Left colon (tissue), 2 donors: ENCODE measurements around the gene ABL1. TPM values are rescaled to one million over a fixed set of nuclear protein-coding genes. Genes with fewer than 3 reads are reported as not detected.
A peak's percentile ranks its signal among the peaks of the same experiment; 100 is the strongest.

ENCODE experiments used
- ATAC-seq: fragments of 200-7000 bp; cut with Tn5 transposase; one replicate; pipeline ENCODE4 v1.9.1; 2020; ENCODE audit warnings: mild to moderate bottlenecking, moderate library complexity
- DNase-seq, 2 donors: peaks; one replicate each; pipeline ENCODE4 v3.0.0-alpha.2; 2020
- intact Hi-C, 2 donors: fragments of 100-400 bp; cut with DNase I in 1 of 2; cut with micrococcal nuclease in 1 of 2; formaldehyde crosslinking; loops; one replicate each; pipeline versions ENCODE4 v1.11.2 to v1.14.0; 2022; cut with DNase I, micrococcal nuclease
- total RNA-seq, 2 donors: library from RNA; stranded (reverse); fragmentation: NEBNext Ultra II Directional; extraction: Animal tissue kit (Norgen Biotek cat#: 25700); gene quantifications; one replicate each; pipeline ENCODE4 v1.2.1, GENCODE V29; 2021
- donor health status: DM: no; HTN: no; CAD: no.
- donor health status: DM: yes; HTN: yes; CAD: no.

Gene ABL1
- total RNA-seq, 2 donors from 2014 or later = 79.0 to 93.9 TPM

DNA sequence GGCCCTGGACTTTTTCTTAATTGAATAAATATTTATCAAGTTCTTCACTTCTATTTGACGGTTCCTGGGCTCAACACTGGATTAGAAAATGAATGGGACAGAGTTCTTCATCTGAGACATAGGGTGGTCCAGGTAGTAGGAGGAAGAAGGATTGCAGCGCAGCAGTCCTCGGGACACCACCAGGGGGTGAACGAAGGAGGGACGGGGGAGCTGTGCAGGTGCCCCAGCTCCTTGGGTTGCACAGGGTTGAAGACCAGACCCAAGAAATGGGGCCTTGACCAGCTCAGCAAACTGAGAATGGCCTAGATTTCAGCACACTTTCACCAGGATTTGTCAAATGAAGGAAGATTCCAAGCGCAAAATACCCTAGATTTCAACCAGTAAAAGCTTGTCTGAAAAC is 29.5 kb downstream of the ABL1 start:
- no peak for ATAC-seq
- intact Hi-C loops = loop anchor here (5.0 to 10.0 kb wide), 3 partner anchors 92 to 160 kb away; no protein-coding TSS in a partner anchor
- no peak for DNase-seq

DNA sequence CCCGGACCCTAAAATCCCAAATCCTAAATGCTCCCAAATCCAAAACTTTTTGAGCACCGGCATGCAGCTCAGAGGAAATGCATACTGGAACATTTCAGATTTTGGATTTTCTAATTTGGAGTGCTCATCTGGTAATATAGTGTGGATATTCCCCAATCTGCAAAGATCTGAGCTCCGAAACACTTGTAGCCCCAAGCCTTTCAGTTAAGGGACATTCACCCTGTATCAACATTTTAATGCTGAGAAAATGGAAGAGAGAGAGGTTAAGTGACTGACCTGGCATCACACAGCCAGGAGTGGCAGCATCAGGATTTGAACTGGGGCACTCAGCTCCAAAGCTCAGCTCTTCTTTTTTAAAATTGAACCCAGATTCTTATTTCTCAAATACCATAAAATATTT is 30.9 kb downstream of the ABL1 start:
- intact Hi-C loops = loop anchor here in 1 of 2 donors (10.0 kb wide), 1 partner anchor 161 kb away; no protein-coding TSS in a partner anchor
- no peak for DNase-seq
- no peak for ATAC-seq

GRCh38 chr9:130866474-130866965 is 31.5 kb downstream of the ABL1 start:
- ATAC-seq = peak; percentile 88
- intact Hi-C loops = loop anchor here in 1 of 2 donors (10.0 kb wide), 1 partner anchor 162 kb away; no protein-coding TSS in a partner anchor
- peak; percentile 82 to 86 for DNase-seq

- ATAC-seq (no peak), DNase-seq (no peak)
- intact Hi-C loops = loop anchor here in 1 of 2 donors (10.0 kb wide), 1 partner anchor 163 kb away; no protein-coding TSS in a partner anchor
Observed at GRCh38 chr9:130867556-130867955, 32.5 kb downstream of the ABL1 start.

DNA sequence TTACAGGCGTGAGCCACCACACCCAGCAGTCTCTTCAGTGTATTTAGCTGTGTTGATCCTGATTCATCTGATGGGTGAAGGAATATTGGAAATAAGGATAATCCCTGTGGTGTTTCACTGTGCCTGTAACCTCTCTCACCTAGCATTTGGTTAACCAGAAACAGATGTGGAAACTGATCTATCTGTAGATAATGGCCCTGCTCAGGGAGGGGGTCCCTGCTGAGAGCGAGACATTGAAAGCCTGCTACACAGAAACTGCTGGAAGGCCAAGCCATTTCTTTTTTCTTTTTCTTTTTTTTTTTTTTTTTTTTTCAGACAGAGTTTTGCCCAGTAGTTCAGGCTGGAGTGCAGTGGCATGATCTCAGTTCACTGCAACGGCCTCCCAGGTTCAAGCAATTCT is 33.2 kb downstream of the ABL1 start:
- intact Hi-C loops = loop anchor here in 1 of 2 donors (10.0 kb wide), 1 partner anchor 163 kb away; no protein-coding TSS in a partner anchor
- no peak for ATAC-seq
- no peak for DNase-seq

- ATAC-seq (no peak), DNase-seq (peak in 1 of 2 donors; percentile 69)
- intact Hi-C loops = loop anchor here in 1 of 2 donors (10.0 kb wide), 1 partner anchor 164 kb away; no protein-coding TSS in a partner anchor
Observed at GRCh38 chr9:130869250-130869649, 34.2 kb downstream of the ABL1 start.

DNA sequence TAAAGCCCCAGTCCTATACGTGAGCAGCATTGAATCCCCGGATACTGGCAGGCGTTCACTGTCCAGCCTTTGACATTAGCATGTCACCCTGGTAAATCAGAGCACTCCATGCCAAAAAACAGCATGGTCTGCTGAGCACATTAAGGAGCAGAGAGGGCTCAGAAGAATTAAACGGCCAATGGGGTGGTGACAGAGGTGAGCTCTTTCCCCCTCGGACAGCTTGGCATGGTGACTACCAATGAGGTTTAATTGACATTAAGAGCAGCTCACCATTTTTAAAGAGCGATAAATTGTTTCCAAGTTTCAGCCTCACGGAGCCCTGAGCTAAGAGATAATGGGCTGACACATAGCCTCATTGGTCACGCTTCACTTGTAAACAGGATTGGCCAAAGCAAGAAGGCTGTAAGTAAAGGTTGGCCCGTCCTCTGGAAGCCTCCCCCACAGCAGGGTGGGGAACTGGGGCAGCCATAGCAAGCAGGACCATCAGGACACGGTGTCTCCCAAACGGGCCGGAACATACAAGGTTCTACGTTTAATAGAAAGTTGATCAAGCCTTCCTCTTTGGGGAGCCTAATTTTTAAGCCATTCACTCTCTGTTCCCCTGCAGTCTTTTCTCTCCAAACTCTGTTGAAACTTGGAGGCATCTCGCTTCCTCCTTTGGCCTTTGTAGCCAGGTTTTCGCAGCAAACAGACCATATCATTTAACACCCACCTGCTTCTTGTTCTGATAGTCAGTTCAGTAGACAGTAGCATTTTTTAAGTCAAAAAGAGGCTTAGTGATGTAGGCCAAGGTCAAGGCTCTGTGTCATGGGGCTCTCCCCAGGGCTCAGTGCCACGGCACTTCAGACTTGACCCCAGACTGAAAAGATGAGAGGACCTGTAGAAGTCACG is 35.7 kb downstream of the ABL1 start:
- intact Hi-C loops = loop anchor here in 1 of 2 donors (5.0 to 10.0 kb wide), 2 partner anchors 158 to 174 kb away; no protein-coding TSS in a partner anchor
- no peak for ATAC-seq
- no peak for DNase-seq

DNA sequence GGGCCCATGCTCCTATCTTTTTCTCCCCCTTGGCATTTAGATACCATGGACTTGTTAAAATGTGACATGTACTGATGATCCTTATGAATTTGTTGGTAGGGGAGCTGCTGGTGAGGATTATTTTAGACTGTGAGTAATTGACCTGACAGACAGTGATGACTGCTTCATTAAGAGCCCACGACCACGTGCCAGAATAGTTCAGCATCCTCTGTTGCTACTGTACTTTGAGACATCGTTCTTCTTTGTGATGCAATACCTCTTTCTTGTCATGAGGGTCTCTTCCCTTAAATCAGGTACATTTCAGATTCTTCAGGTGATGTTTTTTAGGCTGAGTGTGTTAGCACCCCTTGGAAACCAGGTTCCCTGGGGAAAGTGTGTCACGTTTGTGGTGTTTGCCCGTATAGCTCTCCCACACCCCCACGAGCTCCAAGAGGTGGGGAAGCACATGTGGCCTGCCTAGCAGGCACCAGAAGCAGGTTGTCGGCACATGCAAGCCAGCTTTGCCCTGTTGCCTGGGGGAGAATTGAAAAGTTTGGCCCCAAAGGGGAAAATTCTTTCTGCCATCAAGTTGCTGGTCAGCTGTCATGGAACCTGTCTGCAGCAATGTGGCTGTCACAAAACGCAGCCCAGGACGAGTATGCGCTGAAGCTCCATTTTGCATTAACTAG is 36.5 kb downstream of the ABL1 start:
- DNase-seq (no peak), ATAC-seq (no peak)
- intact Hi-C loops = loop anchor here in 1 of 2 donors (5.0 to 10.0 kb wide), 2 partner anchors 159 to 173 kb away; no protein-coding TSS in a partner anchor

GRCh38 chr9:130872093-130872492 is 37.0 kb downstream of the ABL1 start:
- DNase-seq (no peak), ATAC-seq (no peak)
- intact Hi-C loops = loop anchor here in 1 of 2 donors (5.0 to 10.0 kb wide), 2 partner anchors 160 to 173 kb away; no protein-coding TSS in a partner anchor

- ATAC-seq (peak; percentile 23), DNase-seq (no peak)
- intact Hi-C loops = loop anchor here in 1 of 2 donors (5.0 to 10.0 kb wide), 2 partner anchors 160 to 172 kb away; no protein-coding TSS in a partner anchor
Observed at GRCh38 chr9:130872508-130872907, 37.5 kb downstream of the ABL1 start.

DNA sequence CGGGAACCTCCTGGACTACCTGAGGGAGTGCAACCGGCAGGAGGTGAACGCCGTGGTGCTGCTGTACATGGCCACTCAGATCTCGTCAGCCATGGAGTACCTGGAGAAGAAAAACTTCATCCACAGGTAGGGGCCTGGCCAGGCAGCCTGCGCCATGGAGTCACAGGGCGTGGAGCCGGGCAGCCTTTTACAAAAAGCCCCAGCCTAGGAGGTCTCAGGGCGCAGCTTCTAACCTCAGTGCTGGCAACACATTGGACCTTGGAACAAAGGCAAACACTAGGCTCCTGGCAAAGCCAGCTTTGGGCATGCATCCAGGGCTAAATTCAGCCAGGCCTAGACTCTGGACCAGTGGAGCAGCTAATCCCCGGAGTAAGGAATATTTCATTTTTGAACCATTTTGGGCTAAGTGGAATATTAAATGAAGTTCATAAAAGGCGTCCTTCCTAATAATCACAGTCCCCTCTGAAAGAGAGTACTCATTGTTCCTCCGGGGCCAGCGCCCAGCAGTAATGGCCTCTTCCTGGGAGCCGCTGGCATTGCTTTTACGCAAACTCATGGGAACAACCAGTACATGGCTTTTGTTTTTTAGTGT is 38.0 kb downstream of the ABL1 start:
- ATAC-seq = peak; percentile 93
- DNase-seq = peak; percentile 82 to 85
- intact Hi-C loops = loop anchor here in 1 of 2 donors (5.0 to 10.0 kb wide), 2 partner anchors 161 to 172 kb away; no protein-coding TSS in a partner anchor

DNA sequence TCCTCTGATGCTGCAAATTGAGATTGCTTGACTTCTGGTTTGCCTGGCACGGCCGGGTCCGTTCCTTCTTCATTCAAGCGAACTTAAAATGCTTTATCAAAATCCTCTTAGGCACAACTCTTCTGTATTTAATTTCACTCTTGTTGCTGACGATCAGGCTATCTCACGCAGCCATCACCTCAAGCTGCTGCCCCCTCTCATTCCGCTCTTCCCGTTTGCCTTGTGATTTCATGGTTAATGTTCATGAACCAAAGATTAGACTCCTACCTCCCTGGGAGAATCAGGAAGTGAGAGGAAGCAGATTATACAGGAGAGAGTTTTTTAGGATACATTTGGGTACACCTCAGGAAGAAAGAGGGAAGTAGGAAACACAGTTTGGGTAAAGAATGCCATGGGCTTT is 38.9 kb downstream of the ABL1 start:
- ATAC-seq = no peak
- intact Hi-C loops = loop anchor here in 1 of 2 donors (5.0 to 10.0 kb wide), 2 partner anchors 162 to 171 kb away; no protein-coding TSS in a partner anchor

GRCh38 chr9:130874783-130875182 is 39.7 kb downstream of the ABL1 start:
- ATAC-seq (no peak), DNase-seq (no peak)
- intact Hi-C loops = loop anchor here in 1 of 2 donors (5.0 to 10.0 kb wide), 2 partner anchors 162 to 170 kb away; no protein-coding TSS in a partner anchor

More for the DNA sequence above, 38.9 kb downstream of the ABL1 start:
- DNase-seq = no peak

- DNase-seq = no peak
- no peak for ATAC-seq
- intact Hi-C loops = loop anchor here in 1 of 2 donors (10.0 kb wide), 1 partner anchor 168 kb away; no protein-coding TSS in a partner anchor
Observed at GRCh38 chr9:130877300-130877699, 42.2 kb downstream of the ABL1 start.

DNA sequence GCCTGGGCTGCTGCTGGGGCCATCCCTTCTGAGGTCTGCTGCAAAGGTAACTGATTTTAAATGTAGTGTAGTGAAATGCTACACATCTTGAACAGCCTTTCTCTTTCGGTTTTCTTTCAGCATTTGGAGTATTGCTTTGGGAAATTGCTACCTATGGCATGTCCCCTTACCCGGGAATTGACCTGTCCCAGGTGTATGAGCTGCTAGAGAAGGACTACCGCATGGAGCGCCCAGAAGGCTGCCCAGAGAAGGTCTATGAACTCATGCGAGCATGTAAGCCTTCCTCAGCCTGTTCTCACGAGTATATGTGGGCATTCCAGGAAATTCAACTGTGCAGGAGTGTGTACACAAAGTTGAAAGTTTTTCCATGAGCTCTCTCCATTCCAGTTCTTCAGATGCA is 43.2 kb downstream of the ABL1 start:
- intact Hi-C loops = loop anchor here in 1 of 2 donors (10.0 kb wide), 1 partner anchor 167 kb away; no protein-coding TSS in a partner anchor
- ATAC-seq = no peak
- no peak for DNase-seq

DNA sequence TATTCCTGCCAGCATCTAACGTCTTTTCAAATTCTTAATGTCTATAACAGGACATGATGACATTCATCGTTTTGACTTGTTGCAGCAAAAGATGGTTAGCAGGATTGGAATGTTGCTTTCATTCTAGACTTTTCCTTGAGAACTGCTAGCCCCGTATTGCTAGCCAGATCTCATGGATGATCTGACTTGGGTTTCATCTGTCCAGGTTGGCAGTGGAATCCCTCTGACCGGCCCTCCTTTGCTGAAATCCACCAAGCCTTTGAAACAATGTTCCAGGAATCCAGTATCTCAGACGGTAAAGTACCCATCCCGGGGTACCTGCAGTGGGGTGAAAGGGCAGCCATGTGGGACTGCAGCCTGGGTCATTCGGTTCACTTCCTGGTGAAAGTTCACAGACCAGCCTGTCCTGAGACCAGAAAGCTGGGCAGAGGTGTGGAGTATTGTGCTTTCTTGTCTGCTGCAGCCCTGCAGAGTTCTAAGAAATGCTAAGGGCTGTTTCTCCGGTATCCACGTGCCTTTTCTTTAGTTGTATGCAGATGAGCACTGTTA is 44.9 kb downstream of the ABL1 start:
- ATAC-seq (peak; percentile 56), DNase-seq (no peak)
- intact Hi-C loops = loop anchor here in 1 of 2 donors (10.0 kb wide), 1 partner anchor 165 kb away; no protein-coding TSS in a partner anchor

DNA sequence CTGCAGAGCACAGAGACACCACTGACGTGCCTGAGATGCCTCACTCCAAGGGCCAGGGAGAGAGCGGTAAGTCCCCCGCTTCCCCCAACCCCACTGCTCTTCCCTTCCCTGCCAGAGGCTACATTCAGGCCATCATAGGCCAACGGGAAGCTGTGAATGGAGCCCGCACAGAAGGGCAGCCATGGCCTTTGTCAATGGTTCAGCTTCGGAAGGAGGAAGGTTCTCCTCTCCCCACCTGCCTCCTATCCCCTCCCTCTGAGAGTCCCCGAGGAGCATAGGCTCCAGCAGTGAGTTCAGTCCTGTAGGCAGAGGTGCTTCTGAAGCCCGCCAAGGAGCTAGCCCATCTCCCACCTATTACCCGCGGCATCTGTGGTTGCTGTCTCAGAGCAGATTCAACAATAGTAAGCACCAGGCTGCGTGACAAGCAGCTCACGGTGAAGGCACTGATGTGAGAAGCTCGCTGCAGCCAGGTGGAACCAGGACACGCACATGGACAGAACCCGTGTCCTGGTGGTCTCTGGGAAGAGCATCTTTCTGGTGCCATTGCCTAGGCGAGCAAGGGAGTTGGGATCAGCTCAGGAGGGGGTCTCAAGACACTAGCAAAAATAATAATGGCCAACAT is 45.7 kb downstream of the ABL1 start:
- no peak for DNase-seq
- intact Hi-C loops = no loop called here
- no peak for ATAC-seq
